ENCODE data around the gene ELMO3. TPM values are rescaled to one million over a fixed set of nuclear protein-coding genes. Genes with fewer than 3 reads are reported as not detected.

Gene ELMO3
- total and polyA plus RNA-seq, 2 of the 13 experiments (the other 11 are each of a cell fraction or from before 2014, with no cell fraction given), result 2.6 to 4.0 TPM

GRCh38 chr16:67207249-67208091 lies 8.5 kb downstream of the ELMO3 start (continued):
- TF ChIP-seq BRCA1 (CRISPR knock-in tag; IDR thresholded peaks at IDR 0.05) (no peak), ZNF672 (CRISPR knock-in tag; IDR thresholded peaks at IDR 0.05) (no peak), TBX2 (CRISPR knock-in tag; IDR thresholded peaks at IDR 0.05; ENCODE audit: borderline replicate concordance) (peak; percentile 49; the same call in 1 of the 2 replicates), HIVEP1 (CRISPR knock-in tag; IDR thresholded peaks at IDR 0.05) (0 out of 2 replicates have a peak, but pooled peaks have one; percentile 17), ZMYM3 (CRISPR knock-in tag; IDR thresholded peaks at IDR 0.05) (0 out of 2 replicates have a peak, but pooled peaks have one; percentile 55), KLF15 (CRISPR knock-in tag; IDR thresholded peaks at IDR 0.05; ENCODE audit: borderline replicate concordance) (no peak), ZNF331 (CRISPR knock-in tag; IDR thresholded peaks at IDR 0.05) (0 out of 2 replicates have a peak, but pooled peaks have one; percentile 8), ZNF687 (CRISPR knock-in tag; IDR thresholded peaks at IDR 0.05) (peak; percentile 78), PHF8 (CRISPR knock-in tag; IDR thresholded peaks at IDR 0.05) (no peak), SSRP1 (CRISPR knock-in tag; IDR thresholded peaks at IDR 0.05) (0 out of 2 replicates have a peak, but pooled peaks have one; percentile 6), HNRNPL (IDR thresholded peaks at IDR 0.05; ENCODE audit: low read depth, low read length) (0 out of 2 replicates have a peak, but pooled peaks have one; percentile 12), ZNF740 (CRISPR knock-in tag; IDR thresholded peaks at IDR 0.05) (no peak), ZBED4 (CRISPR knock-in tag; IDR thresholded peaks at IDR 0.05; ENCODE audit: borderline replicate concordance) (no peak), SOX13 (IDR thresholded peaks at IDR 0.05) (no peak), SOX13 (CRISPR knock-in tag; conservative IDR thresholded peaks at IDR 0.05 in 1 of 2, IDR thresholded peaks at IDR 0.05 in 1 of 2) (peak in 1 of 2 experiments; percentile 5; a peak in 1 of 4 replicates), ZNF713 (CRISPR knock-in tag; IDR thresholded peaks at IDR 0.05) (no peak), ZIK1 (CRISPR knock-in tag; IDR thresholded peaks at IDR 0.05; ENCODE audit: borderline replicate concordance, low read depth) (0 out of 2 replicates have a peak, but pooled peaks have one; percentile 17), ATF7 (IDR thresholded peaks at IDR 0.05) (no peak), ATF7 (CRISPR knock-in tag; IDR thresholded peaks at IDR 0.05) (no peak), HDAC6 (IDR thresholded peaks at IDR 0.05; ENCODE audit: low read depth, low read length) (no peak)

Measured in HepG2 (cell line).